GM18867 (cell line): ENCODE data around the gene ZNF628.

ENCODE experiments used
- ATAC-seq: cut with Tn5 transposase; IDR thresholded peaks from one replicate; pipeline ENCODE4 v1.9.1; 2021; ENCODE audit warnings: mild to moderate bottlenecking, moderate library complexity; ENCODE audit not compliant: unreplicated experiment

ZNF628 gene

GRCh38 chr19:55527197-55528029, 51.0 kb downstream of the ZNF628 start:
- ATAC-seq: no peak

- ATAC-seq: no peak
Observed at GRCh38 chr19:55528030-55528803, 51.8 kb downstream of the ZNF628 start.

DNA sequence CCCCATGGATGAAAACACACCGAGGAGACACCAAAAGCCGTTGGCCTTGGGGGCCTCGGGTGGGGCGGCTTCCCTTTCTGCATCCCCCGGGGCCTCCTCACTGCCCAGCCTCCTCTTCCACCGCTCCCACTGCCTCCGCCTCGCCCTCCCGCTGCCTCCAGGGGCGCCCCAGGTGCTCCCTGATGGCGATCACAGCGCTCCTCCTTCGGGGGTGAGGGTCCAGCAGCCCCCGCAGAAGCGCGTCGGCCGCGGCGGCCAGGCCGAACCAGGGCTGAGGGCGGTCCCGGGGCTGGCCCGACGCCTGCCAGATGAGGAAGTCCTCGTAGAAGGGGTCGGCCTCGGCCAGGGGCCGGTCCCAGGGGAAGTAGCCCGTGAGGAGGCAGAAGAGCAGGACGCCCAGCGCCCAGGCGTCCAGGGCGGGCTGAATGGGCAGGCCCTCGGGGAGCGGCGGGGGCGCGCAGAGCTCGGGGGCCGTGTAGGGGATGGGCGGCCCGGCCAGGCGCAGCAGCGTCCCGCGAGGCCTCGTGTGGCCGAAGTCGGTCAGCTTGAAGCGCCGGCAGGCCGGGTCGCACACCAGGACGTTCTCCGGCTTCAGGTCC, 53.3 kb downstream of the ZNF628 start:
- no peak for ATAC-seq

- ATAC-seq: no peak
Observed at GRCh38 chr19:55530996-55531395, 54.6 kb downstream of the ZNF628 start.
